Calu3 (cell line): Measurements from ENCODE around the gene SUPT4H1. TPM values are rescaled to one million over a fixed set of nuclear protein-coding genes. Genes with fewer than 3 reads are reported as not detected.

Source experiments
- BruUV-seq: library from RNA; stranded (reverse); fragments of 400-500 nt; replicated peaks from 2 replicates; lab custom pipeline; 2021; lab: Mats Ljungman, UMichigan
- CTCF ChIA-PET: fragments of 300-600 bp; sonication (Branson Sonifier 250); formaldehyde crosslinking; loops from one replicate; lab custom pipeline; 2022; ENCODE audit warnings: antibody characterized with exemption; lab: Charles Lee
- DNase-seq: peaks from one replicate; pipeline ENCODE4 v3.0.0; 2022
- H3K27ac Mint-ChIP-seq: one replicate; pipeline ENCODE4 v1.8.0; 2022; ENCODE audit warnings: mixed read lengths; ENCODE audit not compliant: unreplicated experiment
- H3K27me3 Mint-ChIP-seq: one replicate; pipeline ENCODE4 v1.8.0; 2022; ENCODE audit warnings: mixed read lengths; ENCODE audit not compliant: unreplicated experiment
- H3K36me3 Mint-ChIP-seq: one replicate; pipeline ENCODE4 v1.8.0; 2022; ENCODE audit warnings: mild to moderate bottlenecking, moderate library complexity, mixed read lengths; ENCODE audit not compliant: insufficient read depth, unreplicated experiment
- H3K4me1 Mint-ChIP-seq: one replicate; pipeline ENCODE4 v1.8.0; 2022; ENCODE audit warnings: mild to moderate bottlenecking, low read depth, mixed read lengths; ENCODE audit not compliant: unreplicated experiment
- H3K4me3 Mint-ChIP-seq: one replicate; pipeline ENCODE4 v1.8.0; 2022; ENCODE audit warnings: mild to moderate bottlenecking, low read depth, moderate library complexity, mixed read lengths; ENCODE audit not compliant: unreplicated experiment
- H3K9me3 Mint-ChIP-seq: one replicate; pipeline ENCODE4 v1.8.0; 2022; ENCODE audit warnings: low read depth, mixed read lengths; ENCODE audit not compliant: unreplicated experiment
- CTCF ChIP-seq: fragments of 200-600 bp; IDR thresholded peaks from one replicate; pipeline ENCODE4 v1.8.0; 2022; ENCODE audit warnings: antibody characterized with exemption; ENCODE audit not compliant: unreplicated experiment
- intact Hi-C: fragments of 100-400 bp; cut with micrococcal nuclease; formaldehyde crosslinking; loops from one replicate; pipeline ENCODE4 v1.10.0; 2022; ENCODE audit not compliant: unreplicated experiment
- total RNA-seq: library from RNA; stranded (reverse); gene quantifications from 2 replicates; pipeline ENCODE4 v1.2.3, GENCODE V29; 2022

The SUPT4H1 gene
- total RNA-seq, 1 experiment from 2014 or later = 40.3 TPM

- Mint-ChIP-seq H3K4me1 (peaks cover 43% of the 10 kb centered on the region), H3K27ac (no peak overlapping the region), H3K27me3 (no peaks in the 10 kb centered on the region), H3K4me3 (no peak overlapping the region), H3K9me3 (no peaks in the 10 kb centered on the region), H3K36me3 (peaks cover 5% of the 10 kb centered on the region)
- DNase-seq = no peak
- no TSS peak for BruUV-seq
- intact Hi-C loops = no loop called here
- CTCF ChIA-PET = interaction anchor here (0.6 to 1.0 kb wide), 3 partner anchors 12 to 124 kb away, joined by 3 to 5 read pairs (median 4); partner anchors contain the start of gene RNF43
- no peak for TF ChIP-seq CTCF
Observed at GRCh38 chr17:58376472-58377000, 24.5 kb upstream of the SUPT4H1 start.

GRCh38 chr17:58375811-58376210, 23.8 kb upstream of the SUPT4H1 start:
- CTCF ChIA-PET = no interaction called here
- H3K36me3 Mint-ChIP-seq = peaks cover 5% of the 10 kb centered on the region
- no peaks in the 10 kb centered on the region for H3K9me3 Mint-ChIP-seq
- H3K27ac Mint-ChIP-seq = no peak overlapping the region
- H3K4me1 Mint-ChIP-seq = peaks cover 35% of the 10 kb centered on the region
- no TSS peak for BruUV-seq
- no peak overlapping the region for H3K4me3 Mint-ChIP-seq
- intact Hi-C loops = no loop called here
- no peaks in the 10 kb centered on the region for H3K27me3 Mint-ChIP-seq
- no peak for TF ChIP-seq CTCF
- DNase-seq = no peak

- Mint-ChIP-seq H3K36me3 (peaks cover 5% of the 10 kb centered on the region), H3K4me3 (no peak overlapping the region), H3K4me1 (peaks cover 32% of the 10 kb centered on the region), H3K9me3 (no peaks in the 10 kb centered on the region), H3K27me3 (no peaks in the 10 kb centered on the region), H3K27ac (no peak overlapping the region)
- no TSS peak for BruUV-seq
- CTCF ChIA-PET = no interaction called here
- TF ChIP-seq CTCF = no peak
- DNase-seq = no peak
- intact Hi-C loops = no loop called here
Observed at GRCh38 chr17:58375256-58375655, 23.3 kb upstream of the SUPT4H1 start.

GRCh38 chr17:58373923-58374322, 21.9 kb upstream of the SUPT4H1 start:
- BruUV-seq = no TSS peak
- Mint-ChIP-seq H3K27ac (no peak overlapping the region), H3K4me1 (peaks cover 30% of the 10 kb centered on the region), H3K9me3 (no peaks in the 10 kb centered on the region), H3K4me3 (no peak overlapping the region), H3K36me3 (peaks cover 5% of the 10 kb centered on the region), H3K27me3 (no peaks in the 10 kb centered on the region)
- CTCF ChIA-PET = no interaction called here
- DNase-seq = no peak
- no peak for TF ChIP-seq CTCF
- intact Hi-C loops = no loop called here
